Measurements from ENCODE around the gene DCC.

The DCC gene

GRCh38 chr18:52377094-52377493, 37.1 kb downstream of the DCC start:
- no peaks in the 10 kb centered on the region for H3K9me3 Mint-ChIP-seq
- H3K36me3 Mint-ChIP-seq (ENCODE audit: low read depth) = no peaks in the 10 kb centered on the region
- TF ChIP-seq, protein P1, sequence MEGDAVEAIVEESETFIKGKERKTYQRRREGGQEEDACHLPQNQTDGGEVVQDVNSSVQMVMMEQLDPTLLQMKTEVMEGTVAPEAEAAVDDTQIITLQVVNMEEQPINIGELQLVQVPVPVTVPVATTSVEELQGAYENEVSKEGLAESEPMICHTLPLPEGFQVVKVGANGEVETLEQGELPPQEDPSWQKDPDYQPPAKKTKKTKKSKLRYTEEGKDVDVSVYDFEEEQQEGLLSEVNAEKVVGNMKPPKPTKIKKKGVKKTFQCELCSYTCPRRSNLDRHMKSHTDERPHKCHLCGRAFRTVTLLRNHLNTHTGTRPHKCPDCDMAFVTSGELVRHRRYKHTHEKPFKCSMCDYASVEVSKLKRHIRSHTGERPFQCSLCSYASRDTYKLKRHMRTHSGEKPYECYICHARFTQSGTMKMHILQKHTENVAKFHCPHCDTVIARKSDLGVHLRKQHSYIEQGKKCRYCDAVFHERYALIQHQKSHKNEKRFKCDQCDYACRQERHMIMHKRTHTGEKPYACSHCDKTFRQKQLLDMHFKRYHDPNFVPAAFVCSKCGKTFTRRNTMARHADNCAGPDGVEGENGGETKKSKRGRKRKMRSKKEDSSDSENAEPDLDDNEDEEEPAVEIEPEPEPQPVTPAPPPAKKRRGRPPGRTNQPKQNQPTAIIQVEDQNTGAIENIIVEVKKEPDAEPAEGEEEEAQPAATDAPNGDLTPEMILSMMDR (IDR thresholded peaks at IDR 0.05) = no peak
- no peak for DNase-seq
- peaks cover 9% of the 10 kb centered on the region for H3K27me3 Mint-ChIP-seq (ENCODE audit: low read depth, poor library complexity)
- H3K4me1 Mint-ChIP-seq = no peaks in the 10 kb centered on the region
- H3K27ac Mint-ChIP-seq = no peak overlapping the region
- no peak overlapping the region for H3K4me3 Mint-ChIP-seq

DNA sequence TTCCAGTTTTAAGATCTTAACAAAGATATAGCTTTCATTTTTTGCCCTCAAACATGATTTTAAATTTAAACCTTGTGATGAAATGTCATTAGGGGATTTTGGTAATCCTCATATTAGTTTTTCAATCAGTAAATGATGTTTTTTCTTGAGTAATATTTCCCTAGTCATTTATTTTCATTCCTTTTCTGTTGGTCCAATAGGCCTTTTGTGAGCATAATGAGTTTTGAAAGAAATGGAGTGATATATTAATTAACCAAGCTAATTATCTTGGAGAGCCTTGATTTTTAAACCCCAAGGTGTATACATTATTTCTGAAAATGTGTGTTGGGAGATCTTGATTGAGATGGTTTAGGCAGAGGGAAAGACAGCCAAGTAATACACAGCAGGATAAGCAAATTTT, 46.3 kb downstream of the DCC start:
- Mint-ChIP-seq H3K4me1 (peaks cover 4% of the 10 kb centered on the region), H3K36me3 (ENCODE audit: low read depth) (no peaks in the 10 kb centered on the region), H3K27me3 (ENCODE audit: low read depth, poor library complexity) (peaks cover 3% of the 10 kb centered on the region), H3K27ac (no peak overlapping the region), H3K9me3 (no peaks in the 10 kb centered on the region), H3K4me3 (no peak overlapping the region)
- TF ChIP-seq, protein P1 (IDR thresholded peaks at IDR 0.05) = no peak
- no peak for DNase-seq

GRCh38 chr18:52387175-52387574, 47.2 kb downstream of the DCC start:
- H3K4me1 Mint-ChIP-seq = peaks cover 4% of the 10 kb centered on the region
- no peak for DNase-seq
- H3K9me3 Mint-ChIP-seq = no peaks in the 10 kb centered on the region
- peaks cover 3% of the 10 kb centered on the region for H3K27me3 Mint-ChIP-seq (ENCODE audit: low read depth, poor library complexity)
- H3K4me3 Mint-ChIP-seq = no peak overlapping the region
- no peaks in the 10 kb centered on the region for H3K36me3 Mint-ChIP-seq (ENCODE audit: low read depth)
- TF ChIP-seq, protein P1 (IDR thresholded peaks at IDR 0.05) = no peak
- H3K27ac Mint-ChIP-seq = no peak overlapping the region

GRCh38 chr18:52391810-52392559, 52.0 kb downstream of the DCC start:
- TF ChIP-seq, protein P1 (IDR thresholded peaks at IDR 0.05) = no peak
- Mint-ChIP-seq H3K36me3 (ENCODE audit: low read depth) (no peaks in the 10 kb centered on the region), H3K27me3 (ENCODE audit: low read depth, poor library complexity) (peaks cover 8% of the 10 kb centered on the region), H3K9me3 (no peaks in the 10 kb centered on the region), H3K4me3 (no peak overlapping the region), H3K27ac (no peak overlapping the region), H3K4me1 (peaks cover 15% of the 10 kb centered on the region)
- no peak for DNase-seq

DNA sequence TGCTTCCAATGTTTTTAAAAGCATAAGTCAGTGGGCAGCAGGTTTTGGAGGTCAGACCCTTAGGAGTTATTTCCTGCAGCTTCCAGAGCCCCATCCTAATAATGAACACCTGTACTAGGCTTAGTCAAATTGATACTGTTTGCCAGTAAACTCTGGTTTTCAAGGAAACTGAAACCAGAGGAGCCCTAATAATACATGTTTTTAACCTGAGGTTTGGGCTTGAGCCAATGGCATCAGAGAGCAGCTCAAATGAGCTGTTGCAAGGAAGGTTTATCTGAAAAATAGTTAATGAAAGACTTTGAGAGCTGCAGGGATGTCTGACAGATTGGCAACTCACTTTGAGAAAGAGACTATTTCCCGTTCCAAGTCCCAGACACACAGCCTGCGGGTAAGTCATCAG, 54.6 kb downstream of the DCC start:
- Mint-ChIP-seq H3K4me1 (peaks cover 15% of the 10 kb centered on the region), H3K4me3 (no peak overlapping the region), H3K9me3 (no peaks in the 10 kb centered on the region), H3K27me3 (ENCODE audit: low read depth, poor library complexity) (peaks cover 5% of the 10 kb centered on the region), H3K27ac (peak overlapping the region; percentile 63), H3K36me3 (ENCODE audit: low read depth) (no peaks in the 10 kb centered on the region)
- TF ChIP-seq, protein P1 (IDR thresholded peaks at IDR 0.05) = no peak
- no peak for DNase-seq

Data from nephron progenitor cell (in vitro differentiated cells).